ENCODE data around the gene USP35.

DNA sequence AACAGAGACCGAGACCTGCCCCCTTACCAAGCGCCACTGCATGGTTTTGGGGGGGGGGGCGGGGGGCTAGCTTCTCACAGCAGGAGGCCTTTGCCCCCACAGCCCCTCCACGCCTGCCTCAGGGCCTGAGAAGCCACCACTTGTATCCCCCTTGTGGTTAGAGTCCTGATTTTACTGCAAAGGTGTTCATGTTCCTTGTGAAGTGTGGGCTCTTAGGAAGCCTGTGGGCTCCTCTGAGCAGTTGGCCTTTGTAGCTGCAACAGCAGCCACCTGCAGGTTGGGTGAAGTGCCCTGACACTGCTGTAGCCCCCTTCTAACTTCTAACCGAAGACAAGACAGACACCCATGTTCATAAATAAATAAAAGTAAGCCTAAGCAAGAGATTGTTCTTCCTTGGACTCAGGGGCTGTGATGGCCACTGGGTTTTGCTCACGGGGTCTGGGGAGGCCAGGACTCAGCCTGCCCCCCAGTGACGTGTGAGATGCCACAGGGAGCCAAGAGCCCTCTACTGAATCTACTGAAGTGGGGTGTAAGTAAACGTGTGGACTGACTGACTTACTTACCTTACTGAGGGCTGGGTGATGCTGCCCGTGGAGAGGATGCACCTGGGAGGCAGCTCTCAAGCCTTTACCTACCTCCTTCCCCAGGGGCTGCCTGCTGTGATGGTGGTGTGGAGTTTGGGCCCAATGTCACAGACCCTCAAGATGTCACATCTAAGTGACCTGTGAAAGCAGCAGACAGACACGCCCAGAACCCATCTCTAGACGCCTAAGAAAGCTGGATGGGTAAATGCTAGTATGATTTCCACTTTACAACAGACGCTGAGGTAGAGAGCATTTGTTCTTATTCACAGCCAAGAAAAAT is 25.8 kb downstream of the USP35 start:
- TF ChIP-seq, protein P1, sequence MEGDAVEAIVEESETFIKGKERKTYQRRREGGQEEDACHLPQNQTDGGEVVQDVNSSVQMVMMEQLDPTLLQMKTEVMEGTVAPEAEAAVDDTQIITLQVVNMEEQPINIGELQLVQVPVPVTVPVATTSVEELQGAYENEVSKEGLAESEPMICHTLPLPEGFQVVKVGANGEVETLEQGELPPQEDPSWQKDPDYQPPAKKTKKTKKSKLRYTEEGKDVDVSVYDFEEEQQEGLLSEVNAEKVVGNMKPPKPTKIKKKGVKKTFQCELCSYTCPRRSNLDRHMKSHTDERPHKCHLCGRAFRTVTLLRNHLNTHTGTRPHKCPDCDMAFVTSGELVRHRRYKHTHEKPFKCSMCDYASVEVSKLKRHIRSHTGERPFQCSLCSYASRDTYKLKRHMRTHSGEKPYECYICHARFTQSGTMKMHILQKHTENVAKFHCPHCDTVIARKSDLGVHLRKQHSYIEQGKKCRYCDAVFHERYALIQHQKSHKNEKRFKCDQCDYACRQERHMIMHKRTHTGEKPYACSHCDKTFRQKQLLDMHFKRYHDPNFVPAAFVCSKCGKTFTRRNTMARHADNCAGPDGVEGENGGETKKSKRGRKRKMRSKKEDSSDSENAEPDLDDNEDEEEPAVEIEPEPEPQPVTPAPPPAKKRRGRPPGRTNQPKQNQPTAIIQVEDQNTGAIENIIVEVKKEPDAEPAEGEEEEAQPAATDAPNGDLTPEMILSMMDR (IDR thresholded peaks at IDR 0.05; ENCODE audit: low read depth, low read length): no peak
- no peak for TF ChIP-seq POLR2A (IDR thresholded peaks at IDR 0.05; ENCODE audit: extremely low read depth, insufficient read length)

Data from NB4 (cell line).